ENCODE data around the gene DCDC2.

Gene DCDC2

DNA sequence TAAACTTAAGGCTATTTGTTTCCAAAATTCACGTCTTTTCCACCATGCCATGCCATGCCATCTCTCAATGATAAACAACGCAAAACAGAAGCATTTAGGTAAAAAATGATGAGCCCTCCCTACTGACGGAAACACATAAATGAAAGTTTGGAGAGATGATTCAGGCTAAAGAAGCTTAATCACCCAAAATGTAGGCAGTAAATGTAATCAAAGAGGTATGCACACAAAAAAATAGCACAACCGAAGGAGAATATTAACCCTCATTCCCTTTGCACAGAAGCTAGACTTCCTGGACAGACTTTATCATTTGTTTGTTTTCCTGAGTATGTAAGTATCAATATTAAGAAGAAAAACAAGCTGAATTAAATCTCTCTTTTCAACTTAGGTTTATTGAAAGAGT is 28.8 kb downstream of the DCDC2 start:
- H2AK5ac ChIP-seq (ENCODE audit: low read depth, low read length) = no peak overlapping the region
- H2BK12ac ChIP-seq (ENCODE audit: low read length) = no peak overlapping the region
- no peak overlapping the region for H3K18ac ChIP-seq (ENCODE audit: low read length)
- no peak overlapping the region for H3K4ac ChIP-seq (ENCODE audit: low read length)
- H3K36me3 ChIP-seq (replicated peaks in 1 of 2; ENCODE audit: control insufficient read depth in 2 of 2, insufficient read depth in 2 of 2, low read length in 2 of 2) = no peaks in the 10 kb centered on the region
- H3K4me2 ChIP-seq (ENCODE audit: insufficient read depth, low read length, poor library complexity, severe bottlenecking) = no peak overlapping the region
- no CpG with 5 or more reads among the region's 4 CpGs for WGBS, 2 donors (ENCODE audit: extremely low coverage in 2 of 2, insufficient read length in 2 of 2, insufficient replicate concordance in 1 of 2)
- no peak overlapping the region for H2BK5ac ChIP-seq (ENCODE audit: low read length)
- H2BK15ac ChIP-seq (ENCODE audit: low read length) = no peak overlapping the region
- no peaks in the 10 kb centered on the region for H3K9me3 ChIP-seq (replicated peaks in 1 of 2; ENCODE audit: control insufficient read depth in 2 of 2, insufficient read depth in 1 of 2, low read depth in 1 of 2, low read length in 2 of 2)
- H3K27ac ChIP-seq (replicated peaks; ENCODE audit: low read length) = no peak overlapping the region
- no peak overlapping the region for H2AFZ ChIP-seq (ENCODE audit: low read length)
- H3K9ac ChIP-seq (ENCODE audit: low read depth, low read length, poor library complexity) = no peak overlapping the region
- H2BK120ac ChIP-seq (ENCODE audit: low read depth, low read length) = no peak overlapping the region
- H3K27me3 ChIP-seq (ENCODE audit: control insufficient read depth in 3 of 3, insufficient read depth in 3 of 3, low read depth in 1 of 3, low read length in 3 of 3) = no peaks in the 10 kb centered on the region
- H3K79me1 ChIP-seq (ENCODE audit: low read depth, low read length) = no peaks in the 10 kb centered on the region
- H3K14ac ChIP-seq (ENCODE audit: low read length) = no peak overlapping the region
- no peak overlapping the region for H4K91ac ChIP-seq (ENCODE audit: low read depth, low read length, poor library complexity)
- H3K4me3 ChIP-seq (ENCODE audit: low read length in 2 of 2) = no peak overlapping the region
- H4K8ac ChIP-seq (ENCODE audit: low read depth, low read length) = no peak overlapping the region
- peaks cover 0 to 3% of the 10 kb centered on the region in 2 donors for H3K4me1 ChIP-seq (ENCODE audit: control insufficient read depth in 2 of 2, insufficient read depth in 1 of 2, low read depth in 1 of 2, low read length in 2 of 2)
- no peak overlapping the region for H3K23ac ChIP-seq (ENCODE audit: low read depth, low read length, poor library complexity)
- DNase-seq (ENCODE audit: low spot score) = no peak

DNA sequence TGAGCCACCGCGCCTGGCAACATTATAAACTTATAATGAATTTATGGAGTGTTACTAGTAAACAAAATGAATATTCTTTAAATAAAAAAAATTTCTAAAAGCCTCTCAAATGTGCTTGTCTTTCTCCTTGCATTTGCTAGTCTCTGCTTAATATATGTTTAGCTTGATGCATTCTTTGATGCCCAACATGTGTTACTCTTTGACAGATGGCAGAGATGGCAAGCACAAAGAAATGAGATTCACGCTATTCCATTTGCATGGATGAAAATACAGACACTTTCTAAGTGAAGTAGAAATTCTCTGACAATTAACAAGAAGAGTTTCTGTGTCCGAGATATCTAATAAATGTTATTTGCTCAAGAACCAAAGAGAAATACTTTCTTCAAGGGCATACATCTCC is 30.1 kb downstream of the DCDC2 start:
- Histone ChIP-seq H3K9ac (ENCODE audit: low read depth, low read length, poor library complexity) (no peak overlapping the region), H3K14ac (ENCODE audit: low read length) (no peak overlapping the region), H3K23ac (ENCODE audit: low read depth, low read length, poor library complexity) (no peak overlapping the region), H2BK12ac (ENCODE audit: low read length) (no peak overlapping the region), H3K4me2 (ENCODE audit: insufficient read depth, low read length, poor library complexity, severe bottlenecking) (no peak overlapping the region), H3K4ac (ENCODE audit: low read length) (no peak overlapping the region), H3K18ac (ENCODE audit: low read length) (no peak overlapping the region), H3K4me1 (ENCODE audit: control insufficient read depth in 2 of 2, insufficient read depth in 1 of 2, low read depth in 1 of 2, low read length in 2 of 2) (peaks cover 0 to 4% of the 10 kb centered on the region in 2 donors), H3K9me3 (replicated peaks in 1 of 2; ENCODE audit: control insufficient read depth in 2 of 2, insufficient read depth in 1 of 2, low read depth in 1 of 2, low read length in 2 of 2) (no peaks in the 10 kb centered on the region), H4K91ac (ENCODE audit: low read depth, low read length, poor library complexity) (no peak overlapping the region), H3K4me3 (ENCODE audit: low read length in 2 of 2) (no peak overlapping the region), H3K36me3 (replicated peaks in 1 of 2; ENCODE audit: control insufficient read depth in 2 of 2, insufficient read depth in 2 of 2, low read length in 2 of 2) (no peaks in the 10 kb centered on the region), H2AFZ (ENCODE audit: low read length) (no peak overlapping the region), H4K8ac (ENCODE audit: low read depth, low read length) (no peak overlapping the region), H3K79me1 (ENCODE audit: low read depth, low read length) (no peaks in the 10 kb centered on the region), H2BK15ac (ENCODE audit: low read length) (no peak overlapping the region), H2BK120ac (ENCODE audit: low read depth, low read length) (no peak overlapping the region), H2BK5ac (ENCODE audit: low read length) (no peak overlapping the region), H3K27ac (replicated peaks; ENCODE audit: low read length) (no peak overlapping the region), H2AK5ac (ENCODE audit: low read depth, low read length) (no peak overlapping the region), H3K27me3 (ENCODE audit: control insufficient read depth in 3 of 3, insufficient read depth in 3 of 3, low read depth in 1 of 3, low read length in 3 of 3) (no peaks in the 10 kb centered on the region)
- DNase-seq (ENCODE audit: low spot score) = no peak
- WGBS, 2 donors (ENCODE audit: extremely low coverage in 2 of 2, insufficient read length in 2 of 2, insufficient replicate concordance in 1 of 2) = no CpG with 5 or more reads among the region's 4 CpGs

- no peak overlapping the region for H4K91ac ChIP-seq (ENCODE audit: low read depth, low read length, poor library complexity)
- no peak overlapping the region for H3K23ac ChIP-seq (ENCODE audit: low read depth, low read length, poor library complexity)
- no peak overlapping the region for H2AK5ac ChIP-seq (ENCODE audit: low read depth, low read length)
- no peak overlapping the region for H3K4me3 ChIP-seq (ENCODE audit: low read length in 2 of 2)
- DNase-seq (ENCODE audit: low spot score) = no peak
- no peak overlapping the region for H3K9ac ChIP-seq (ENCODE audit: low read depth, low read length, poor library complexity)
- H2BK12ac ChIP-seq (ENCODE audit: low read length) = no peak overlapping the region
- no peak overlapping the region for H2BK15ac ChIP-seq (ENCODE audit: low read length)
- H3K18ac ChIP-seq (ENCODE audit: low read length) = no peak overlapping the region
- H3K79me1 ChIP-seq (ENCODE audit: low read depth, low read length) = no peaks in the 10 kb centered on the region
- H3K4me2 ChIP-seq (ENCODE audit: insufficient read depth, low read length, poor library complexity, severe bottlenecking) = no peak overlapping the region
- no peaks in the 10 kb centered on the region for H3K27me3 ChIP-seq (ENCODE audit: control insufficient read depth in 3 of 3, insufficient read depth in 3 of 3, low read depth in 1 of 3, low read length in 3 of 3)
- H3K4me1 ChIP-seq (ENCODE audit: control insufficient read depth in 2 of 2, insufficient read depth in 1 of 2, low read depth in 1 of 2, low read length in 2 of 2) = peaks cover 0 to 2% of the 10 kb centered on the region in 2 donors
- H3K4ac ChIP-seq (ENCODE audit: low read length) = no peak overlapping the region
- no peaks in the 10 kb centered on the region for H3K36me3 ChIP-seq (replicated peaks in 1 of 2; ENCODE audit: control insufficient read depth in 2 of 2, insufficient read depth in 2 of 2, low read length in 2 of 2)
- no peak overlapping the region for H3K14ac ChIP-seq (ENCODE audit: low read length)
- H2BK5ac ChIP-seq (ENCODE audit: low read length) = no peak overlapping the region
- WGBS, 2 donors (ENCODE audit: extremely low coverage in 2 of 2, insufficient read length in 2 of 2, insufficient replicate concordance in 1 of 2) = no CpG with 5 or more reads among the region's 1 CpG
- H3K27ac ChIP-seq (replicated peaks; ENCODE audit: low read length) = no peak overlapping the region
- no peak overlapping the region for H2BK120ac ChIP-seq (ENCODE audit: low read depth, low read length)
- H3K9me3 ChIP-seq (replicated peaks in 1 of 2; ENCODE audit: control insufficient read depth in 2 of 2, insufficient read depth in 1 of 2, low read depth in 1 of 2, low read length in 2 of 2) = no peaks in the 10 kb centered on the region
- no peak overlapping the region for H4K8ac ChIP-seq (ENCODE audit: low read depth, low read length)
- no peak overlapping the region for H2AFZ ChIP-seq (ENCODE audit: low read length)
These were observed 31.9 kb downstream of the DCDC2 start for GRCh38 chr6:24325978-24326377.

GRCh38 chr6:24324617-24325016 is 33.2 kb downstream of the DCDC2 start:
- H4K8ac ChIP-seq (ENCODE audit: low read depth, low read length) = no peak overlapping the region
- no peak overlapping the region for H4K91ac ChIP-seq (ENCODE audit: low read depth, low read length, poor library complexity)
- H3K27ac ChIP-seq (replicated peaks; ENCODE audit: low read length) = no peak overlapping the region
- no peak overlapping the region for H3K9ac ChIP-seq (ENCODE audit: low read depth, low read length, poor library complexity)
- H2AFZ ChIP-seq (ENCODE audit: low read length) = no peak overlapping the region
- H2BK12ac ChIP-seq (ENCODE audit: low read length) = no peak overlapping the region
- no peak overlapping the region for H2BK120ac ChIP-seq (ENCODE audit: low read depth, low read length)
- no peaks in the 10 kb centered on the region for H3K27me3 ChIP-seq (ENCODE audit: control insufficient read depth in 3 of 3, insufficient read depth in 3 of 3, low read depth in 1 of 3, low read length in 3 of 3)
- H3K36me3 ChIP-seq (replicated peaks in 1 of 2; ENCODE audit: control insufficient read depth in 2 of 2, insufficient read depth in 2 of 2, low read length in 2 of 2) = no peaks in the 10 kb centered on the region
- H3K4me2 ChIP-seq (ENCODE audit: insufficient read depth, low read length, poor library complexity, severe bottlenecking) = no peak overlapping the region
- no CpG with 5 or more reads among the region's 1 CpG for WGBS, 2 donors (ENCODE audit: extremely low coverage in 2 of 2, insufficient read length in 2 of 2, insufficient replicate concordance in 1 of 2)
- H3K23ac ChIP-seq (ENCODE audit: low read depth, low read length, poor library complexity) = no peak overlapping the region
- H2BK15ac ChIP-seq (ENCODE audit: low read length) = no peak overlapping the region
- no peaks in the 10 kb centered on the region for H3K79me1 ChIP-seq (ENCODE audit: low read depth, low read length)
- no peak overlapping the region for H2AK5ac ChIP-seq (ENCODE audit: low read depth, low read length)
- H3K18ac ChIP-seq (ENCODE audit: low read length) = no peak overlapping the region
- no peak overlapping the region for H3K14ac ChIP-seq (ENCODE audit: low read length)
- H3K4me3 ChIP-seq (ENCODE audit: low read length in 2 of 2) = no peak overlapping the region
- H3K9me3 ChIP-seq (replicated peaks in 1 of 2; ENCODE audit: control insufficient read depth in 2 of 2, insufficient read depth in 1 of 2, low read depth in 1 of 2, low read length in 2 of 2) = no peaks in the 10 kb centered on the region
- H3K4ac ChIP-seq (ENCODE audit: low read length) = no peak overlapping the region
- H2BK5ac ChIP-seq (ENCODE audit: low read length) = no peak overlapping the region
- peaks cover 0 to 2% of the 10 kb centered on the region in 2 donors for H3K4me1 ChIP-seq (ENCODE audit: control insufficient read depth in 2 of 2, insufficient read depth in 1 of 2, low read depth in 1 of 2, low read length in 2 of 2)
- no peak for DNase-seq (ENCODE audit: low spot score)
